GM12865 (cell line): Measurements from ENCODE around the gene MCMBP.
"Not testable (repeated sequence)": the region's sequence is repeated elsewhere in the genome, so short reads cannot be mapped to it uniquely, and the experiment has no call there.

Experiments
- DNase-seq: peaks from one replicate; pipeline ENCODE4 v3.0.0; 2010; ENCODE audit warnings: low read depth
- H3K4me3 ChIP-seq: 2 replicates; pipeline ENCODE4 v1.5.1; 2011; ENCODE audit warnings: mild to moderate bottlenecking, low read depth, low read length, control low read depth
- TF ChIP-seq, protein P1 (sequence below): IDR thresholded peaks from 2 replicates; pipeline ENCODE4 v1.5.1; 2011; ENCODE audit warnings: low read length, control low read depth, low read depth, inconsistent platforms; ENCODE audit not compliant: insufficient read depth; ENCODE audit errors: missing control alignments

The MCMBP gene, protein sequence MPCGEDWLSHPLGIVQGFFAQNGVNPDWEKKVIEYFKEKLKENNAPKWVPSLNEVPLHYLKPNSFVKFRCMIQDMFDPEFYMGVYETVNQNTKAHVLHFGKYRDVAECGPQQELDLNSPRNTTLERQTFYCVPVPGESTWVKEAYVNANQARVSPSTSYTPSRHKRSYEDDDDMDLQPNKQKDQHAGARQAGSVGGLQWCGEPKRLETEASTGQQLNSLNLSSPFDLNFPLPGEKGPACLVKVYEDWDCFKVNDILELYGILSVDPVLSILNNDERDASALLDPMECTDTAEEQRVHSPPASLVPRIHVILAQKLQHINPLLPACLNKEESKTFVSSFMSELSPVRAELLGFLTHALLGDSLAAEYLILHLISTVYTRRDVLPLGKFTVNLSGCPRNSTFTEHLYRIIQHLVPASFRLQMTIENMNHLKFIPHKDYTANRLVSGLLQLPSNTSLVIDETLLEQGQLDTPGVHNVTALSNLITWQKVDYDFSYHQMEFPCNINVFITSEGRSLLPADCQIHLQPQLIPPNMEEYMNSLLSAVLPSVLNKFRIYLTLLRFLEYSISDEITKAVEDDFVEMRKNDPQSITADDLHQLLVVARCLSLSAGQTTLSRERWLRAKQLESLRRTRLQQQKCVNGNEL

DNA sequence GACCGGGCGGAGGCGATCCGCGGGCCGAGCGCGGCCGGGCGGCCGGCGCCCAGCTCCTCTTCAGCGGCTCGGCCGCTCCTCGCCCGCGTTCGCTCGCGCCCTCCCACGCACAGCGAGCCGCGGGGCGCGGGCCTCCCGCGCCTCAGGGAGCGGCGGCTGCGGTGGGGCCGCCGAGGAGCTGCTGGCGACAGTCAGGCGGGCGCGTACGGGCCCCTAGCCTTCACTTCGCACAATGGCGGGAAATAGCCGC lies at the start of gene MCMBP:
Gene MCMBP (minus strand): TSS at position 234 of the 250 bp plus-strand sequence. CDS start 259 bp downstream, outside the sequence.
- no peak for DNase-seq
- TF ChIP-seq, protein P1, sequence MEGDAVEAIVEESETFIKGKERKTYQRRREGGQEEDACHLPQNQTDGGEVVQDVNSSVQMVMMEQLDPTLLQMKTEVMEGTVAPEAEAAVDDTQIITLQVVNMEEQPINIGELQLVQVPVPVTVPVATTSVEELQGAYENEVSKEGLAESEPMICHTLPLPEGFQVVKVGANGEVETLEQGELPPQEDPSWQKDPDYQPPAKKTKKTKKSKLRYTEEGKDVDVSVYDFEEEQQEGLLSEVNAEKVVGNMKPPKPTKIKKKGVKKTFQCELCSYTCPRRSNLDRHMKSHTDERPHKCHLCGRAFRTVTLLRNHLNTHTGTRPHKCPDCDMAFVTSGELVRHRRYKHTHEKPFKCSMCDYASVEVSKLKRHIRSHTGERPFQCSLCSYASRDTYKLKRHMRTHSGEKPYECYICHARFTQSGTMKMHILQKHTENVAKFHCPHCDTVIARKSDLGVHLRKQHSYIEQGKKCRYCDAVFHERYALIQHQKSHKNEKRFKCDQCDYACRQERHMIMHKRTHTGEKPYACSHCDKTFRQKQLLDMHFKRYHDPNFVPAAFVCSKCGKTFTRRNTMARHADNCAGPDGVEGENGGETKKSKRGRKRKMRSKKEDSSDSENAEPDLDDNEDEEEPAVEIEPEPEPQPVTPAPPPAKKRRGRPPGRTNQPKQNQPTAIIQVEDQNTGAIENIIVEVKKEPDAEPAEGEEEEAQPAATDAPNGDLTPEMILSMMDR = no peak
- H3K4me3 ChIP-seq = peak within 1 kb of the TSS; percentile 71

DNA sequence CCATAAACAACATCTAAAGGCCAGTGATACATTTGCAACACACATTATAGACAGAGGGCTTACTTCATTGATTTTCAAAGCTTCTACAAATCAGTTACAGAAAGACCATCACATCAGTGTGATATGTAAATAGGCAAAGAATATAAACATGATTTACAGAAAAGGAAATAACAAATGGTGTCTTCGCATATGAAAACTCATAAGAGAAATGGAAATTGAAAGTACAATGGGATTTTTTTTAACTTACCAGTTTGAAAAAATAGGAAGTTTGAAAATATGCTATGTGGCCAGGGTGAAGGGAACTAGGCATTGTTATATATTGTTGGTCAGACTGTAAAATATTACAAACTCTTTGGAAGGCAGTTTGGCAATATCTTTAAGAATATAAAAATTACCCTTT lies 47.2 kb upstream of the MCMBP start:
- no peak overlapping the region for H3K4me3 ChIP-seq
- TF ChIP-seq, protein P1 = no peak
- peak; percentile 31 for DNase-seq

DNA sequence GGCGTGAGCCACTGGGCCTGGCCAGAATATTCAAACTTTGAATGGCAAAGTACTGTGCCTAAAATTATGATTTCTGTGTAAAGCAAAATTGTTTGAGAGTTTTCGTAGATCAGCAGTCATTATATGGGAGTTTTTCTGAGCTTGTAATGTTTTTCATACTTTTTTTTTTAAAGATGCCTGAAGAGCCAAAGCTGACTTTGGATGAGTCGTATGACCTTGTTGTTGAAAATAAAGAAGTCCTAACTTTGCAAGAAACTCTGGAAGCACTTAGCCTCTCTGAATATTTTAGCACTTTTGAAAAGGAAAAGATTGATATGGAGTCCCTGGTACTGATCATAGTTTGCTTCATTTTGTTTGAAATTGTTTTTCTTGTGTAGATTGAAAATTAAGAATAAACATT lies 46.6 kb upstream of the MCMBP start:
- DNase-seq = no peak
- H3K4me3 ChIP-seq = no peak overlapping the region
- TF ChIP-seq, protein P1 = no peak

DNA sequence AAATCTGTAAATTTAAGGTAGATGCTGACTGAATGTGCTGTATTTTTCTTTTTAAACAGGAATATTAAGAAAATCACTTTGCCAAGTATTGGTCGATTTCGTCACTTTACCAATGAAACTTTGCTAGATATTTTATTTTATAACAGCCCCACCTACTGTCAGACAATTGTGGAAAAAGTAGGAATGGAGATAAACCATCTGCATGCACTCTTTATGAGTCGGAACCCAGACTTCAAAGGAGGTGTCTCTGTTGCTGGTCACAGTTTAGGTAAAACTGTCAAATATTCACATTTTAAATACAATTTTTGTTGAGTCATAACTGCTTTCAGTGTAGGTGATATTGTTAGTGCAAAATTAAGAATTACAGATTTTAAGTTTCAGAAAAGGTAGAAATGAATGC lies 45.1 kb upstream of the MCMBP start:
- H3K4me3 ChIP-seq = no peak overlapping the region
- DNase-seq = no peak
- TF ChIP-seq, protein P1 = no peak

DNA sequence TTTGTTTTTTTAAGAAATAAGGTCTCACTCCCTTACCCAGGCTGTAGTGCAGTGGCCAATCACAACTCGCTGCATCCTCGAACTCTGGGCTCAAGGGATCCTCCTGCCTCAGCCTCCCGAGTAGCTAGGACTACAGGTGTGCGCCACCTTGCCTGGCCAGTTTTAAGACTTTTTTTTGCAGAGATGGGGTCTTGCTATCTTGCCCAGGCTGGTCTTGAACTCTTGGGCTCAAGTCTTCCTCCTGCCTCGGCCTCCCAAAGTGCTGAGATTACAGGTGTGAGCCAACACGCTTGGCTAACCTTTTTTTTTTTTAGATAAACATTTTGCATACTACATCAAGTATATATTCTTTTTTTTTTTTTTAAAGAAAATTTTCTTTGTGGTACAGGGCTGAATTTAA lies 38.0 kb upstream of the MCMBP start:
- DNase-seq = no peak
- H3K4me3 ChIP-seq = no peak overlapping the region
- TF ChIP-seq, protein P1 = no peak

DNA sequence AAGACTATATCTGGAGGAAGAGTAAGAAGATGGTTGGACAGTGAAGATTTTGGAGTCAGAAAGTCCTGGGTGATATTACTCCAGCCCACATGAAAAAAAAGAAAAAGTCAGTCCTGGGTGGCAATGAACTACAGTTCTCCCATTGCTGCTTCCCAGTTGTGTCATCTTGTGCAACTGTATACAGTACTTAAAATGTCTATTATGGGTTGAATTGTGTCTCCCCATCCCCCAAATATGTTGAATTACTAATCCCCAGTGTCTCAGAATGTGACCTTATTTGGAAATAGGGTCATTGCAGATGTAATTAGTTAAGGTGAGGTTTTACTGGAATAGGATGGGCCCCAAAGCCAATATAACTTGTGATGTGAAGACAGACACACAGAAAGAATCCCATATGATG lies 35.5 kb upstream of the MCMBP start:
- no peak for DNase-seq
- TF ChIP-seq, protein P1 = no peak

DNA sequence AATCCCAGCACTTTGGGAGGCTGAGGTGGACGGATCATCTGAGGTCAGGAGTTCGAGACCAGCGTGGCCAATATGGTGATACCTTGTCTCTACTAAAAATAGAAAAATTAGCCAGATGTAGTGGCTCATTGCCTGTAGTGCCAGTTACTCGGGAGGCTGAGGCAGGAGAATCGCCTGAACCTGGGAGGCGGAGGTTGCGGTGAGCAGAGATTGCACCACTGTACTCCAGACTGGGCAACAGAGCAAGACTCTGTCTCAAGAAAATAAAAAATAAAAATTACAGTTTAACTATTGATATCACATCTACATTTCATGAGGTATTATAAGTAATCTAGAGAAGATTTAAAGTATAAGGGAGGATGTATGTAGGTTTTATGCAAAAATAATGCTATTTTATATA lies 35.1 kb upstream of the MCMBP start:
- DNase-seq, H3K4me3 ChIP-seq: not testable (repeated sequence)

More for the DNA sequence above, 35.5 kb upstream of the MCMBP start:
- no peak overlapping the region for H3K4me3 ChIP-seq
